IMR-90 (cell line): ENCODE results near the gene CAST. TPM values are rescaled to one million over a fixed set of nuclear protein-coding genes. Genes with fewer than 3 reads are reported as not detected.

ENCODE experiments used
- ATAC-seq: fragments of 200-7000 bp; cut with Tn5 transposase; 2 replicates; pipeline ENCODE4 v1.9.1; 2020; ENCODE audit warnings: low read depth, mild to moderate bottlenecking, moderate library complexity
- BruUV-seq: library from RNA; stranded (reverse); fragments of 400-500 nt; replicated peaks from 2 replicates; lab custom pipeline; 2021; lab: Mats Ljungman, UMichigan
- CTCF ChIA-PET: fragments of 300-600 bp; formaldehyde crosslinking; extraction: SDS; loops from one replicate; lab custom pipeline; 2021; ENCODE audit warnings: antibody characterized with exemption; lab: Yijun Ruan, JAX
- POLR2A ChIA-PET: fragments of 300-600 bp; sonication (Branson Sonifier 250); formaldehyde crosslinking; loops from one replicate; lab custom pipeline; 2022; ENCODE audit warnings: antibody characterized with exemption; ENCODE audit not compliant: unreplicated experiment; lab: Charles Lee
- DNase-seq: peaks from one replicate; pipeline ENCODE4 v3.0.0; 2013
- H2AFZ ChIP-seq: replicated peaks from 2 replicates; pipeline ENCODE3; 2013; ENCODE audit warnings: low read length, mild to moderate bottlenecking; ENCODE audit not compliant: poor library complexity
- H2AK5ac ChIP-seq: 2 replicates; pipeline ENCODE4 v1.6.1; 2013; ENCODE audit warnings: low read depth, low read length, inconsistent platforms
- H2AK9ac ChIP-seq: replicated peaks from 2 replicates; pipeline ENCODE3; 2013; ENCODE audit warnings: mild to moderate bottlenecking, low read depth, low read length, moderate library complexity; ENCODE audit not compliant: poor library complexity
- H2BK120ac ChIP-seq: 2 replicates; pipeline ENCODE4 v1.6.1; 2013; ENCODE audit warnings: low read depth, low read length, inconsistent platforms
- H2BK15ac ChIP-seq: 3 replicates; pipeline ENCODE4 v1.6.1; 2013; ENCODE audit warnings: low read depth, low read length, inconsistent platforms
- H2BK20ac ChIP-seq: 2 replicates; pipeline ENCODE4 v1.6.1; 2013; ENCODE audit warnings: low read depth, mild to moderate bottlenecking, inconsistent platforms, low read length, moderate library complexity
- H2BK5ac ChIP-seq: 2 replicates; pipeline ENCODE4 v1.6.1; 2013; ENCODE audit warnings: mild to moderate bottlenecking, low read depth, low read length, inconsistent platforms; ENCODE audit not compliant: poor library complexity, severe bottlenecking
- H3K14ac ChIP-seq: replicated peaks from 2 replicates; pipeline ENCODE4 v1.6.1; 2013; ENCODE audit warnings: low read depth, low read length, inconsistent platforms
- H3K18ac ChIP-seq: 2 replicates; pipeline ENCODE4 v1.6.1; 2013; ENCODE audit warnings: low read depth, low read length, control low read depth
- H3K23ac ChIP-seq: 2 replicates; pipeline ENCODE4 v1.6.1; 2013; ENCODE audit warnings: low read depth, low read length, inconsistent platforms
- H3K27ac ChIP-seq: 2 replicates; pipeline ENCODE4 v1.5.1; 2013; ENCODE audit warnings: mild to moderate bottlenecking, control low read depth, low read length; ENCODE audit not compliant: insufficient read depth
- H3K27me3 ChIP-seq: 2 replicates; pipeline ENCODE4 v1.6.1; 2013; ENCODE audit warnings: low read length; ENCODE audit not compliant: control insufficient read depth, insufficient read depth
- H3K36me3 ChIP-seq: 2 replicates; pipeline ENCODE4 v1.6.1; 2013; ENCODE audit warnings: low read length, mixed read lengths; ENCODE audit not compliant: control insufficient read depth, insufficient read depth
- H3K4ac ChIP-seq: 2 replicates; pipeline ENCODE4 v1.6.1; 2013; ENCODE audit warnings: low read depth, low read length, inconsistent platforms
- H3K4me1 ChIP-seq: 2 replicates; pipeline ENCODE4 v1.6.1; 2013; ENCODE audit warnings: low read length, mixed read lengths; ENCODE audit not compliant: control insufficient read depth, insufficient read depth
- H3K4me2 ChIP-seq: 2 replicates; pipeline ENCODE4 v1.6.1; 2013; ENCODE audit warnings: low read depth, mild to moderate bottlenecking, control low read depth, low read length, moderate library complexity
- H3K4me3 ChIP-seq: 2 replicates; pipeline ENCODE4 v1.5.1; 2013; ENCODE audit warnings: low read depth, mild to moderate bottlenecking, control low read depth, low read length, moderate library complexity; ENCODE audit not compliant: insufficient read depth
- H3K56ac ChIP-seq: 2 replicates; pipeline ENCODE4 v1.6.1; 2013; ENCODE audit warnings: low read length, inconsistent platforms; ENCODE audit not compliant: insufficient read depth; ENCODE audit errors: extremely low read depth
- H3K79me1 ChIP-seq, 2 experiments: 2 replicates each; pipeline ENCODE4 v1.6.1; 2013; ENCODE audit warnings: low read length in 2 of 2, inconsistent platforms in 1 of 2, low read depth in 1 of 2
- H3K9ac ChIP-seq: 2 replicates; pipeline ENCODE4 v1.6.1; 2013; ENCODE audit warnings: low read depth, low read length, control low read depth
- H3K9me1 ChIP-seq: 2 replicates; pipeline ENCODE4 v1.6.1; 2013; ENCODE audit warnings: low read length, inconsistent platforms; ENCODE audit not compliant: insufficient read depth
- H3K9me3 ChIP-seq: 2 replicates; pipeline ENCODE4 v1.6.1; 2013; ENCODE audit warnings: low read length; ENCODE audit not compliant: control insufficient read depth, insufficient read depth
- H4K20me1 ChIP-seq: 2 replicates; pipeline ENCODE4 v1.6.1; 2013; ENCODE audit warnings: low read length, inconsistent platforms; ENCODE audit not compliant: insufficient read depth
- H4K5ac ChIP-seq: 2 replicates; pipeline ENCODE4 v1.6.1; 2013; ENCODE audit warnings: mild to moderate bottlenecking, low read depth, low read length, control low read depth
- H4K8ac ChIP-seq, 2 experiments: 2 replicates each; pipeline ENCODE4 v1.6.1; 2013; ENCODE audit warnings: low read depth in 2 of 2, low read length in 2 of 2, control low read depth in 1 of 2, inconsistent platforms in 1 of 2
- H4K91ac ChIP-seq: 2 replicates; pipeline ENCODE4 v1.6.1; 2013; ENCODE audit warnings: low read depth, low read length, inconsistent platforms; ENCODE audit not compliant: insufficient read depth
- BHLHE40 ChIP-seq: fragments of 150-350 bp; IDR thresholded peaks from 2 replicates; pipeline ENCODE4 v1.6.1; 2016; ENCODE audit warnings: mild to moderate bottlenecking, low read depth, low read length
- CEBPB ChIP-seq: IDR thresholded peaks from 2 replicates; pipeline ENCODE4 v1.6.1; 2012; ENCODE audit warnings: low read depth, low read length, improper control_type of control experiment
- CHD1 ChIP-seq: IDR thresholded peaks from 2 replicates; pipeline ENCODE4 v1.6.1; 2012; ENCODE audit warnings: low read depth, low read length, improper control_type of control experiment
- MAZ ChIP-seq: IDR thresholded peaks from 2 replicates; pipeline ENCODE4 v1.6.1; 2012; ENCODE audit warnings: low read depth, mild to moderate bottlenecking, low read length, improper control_type of control experiment, moderate library complexity, borderline replicate concordance
- MXI1 ChIP-seq: IDR thresholded peaks from 2 replicates; pipeline ENCODE4 v1.6.1; 2012; ENCODE audit warnings: low read depth, mild to moderate bottlenecking, low read length, moderate library complexity, borderline replicate concordance
- NFE2L2 ChIP-seq: fragments of 150-350 bp; IDR thresholded peaks from 2 replicates; pipeline ENCODE4 v1.6.1; 2016; ENCODE audit warnings: low read depth, mild to moderate bottlenecking, low read length
- POLR2A ChIP-seq: IDR thresholded peaks from 2 replicates; pipeline ENCODE4 v1.6.1; 2012; ENCODE audit warnings: mild to moderate bottlenecking, low read depth, low read length
- RAD21 ChIP-seq: IDR thresholded peaks from 2 replicates; pipeline ENCODE4 v1.6.1; 2012; ENCODE audit warnings: low read length, improper control_type of control experiment
- RCOR1 ChIP-seq: IDR thresholded peaks from 2 replicates; pipeline ENCODE4 v1.6.1; 2012; ENCODE audit warnings: mild to moderate bottlenecking, low read length, improper control_type of control experiment; ENCODE audit not compliant: insufficient replicate concordance
- RFX5 ChIP-seq: IDR thresholded peaks from 2 replicates; pipeline ENCODE4 v1.8.0; 2012; ENCODE audit warnings: low read depth, mild to moderate bottlenecking, low read length, moderate library complexity
- SMC3 ChIP-seq: fragments of 150-350 bp; IDR thresholded peaks from 2 replicates; pipeline ENCODE4 v1.6.1; 2016; ENCODE audit warnings: low read depth, mild to moderate bottlenecking, antibody characterized with exemption, low read length, moderate library complexity
- WGBS, 2 experiments: methylation state at CpG; one replicate each; pipeline versions ENCODE4 v1.1.5 to v1.1.7; 2013; ENCODE audit warnings: missing lambda C conversion rate in 2 of 2; ENCODE audit not compliant: insufficient read length in 1 of 2; ENCODE audit errors: extremely low coverage in 2 of 2; 5-methylcytosine and 5-hydroxymethylcytosine counted together
- dilution Hi-C: fragments of 300-500 bp; cut with HindIII; formaldehyde crosslinking; loops from one replicate; pipeline ENCODE4 v1.14.3; 2018; ENCODE audit warnings: low sequenced_read_pairs; ENCODE audit not compliant: unreplicated experiment
- in situ Hi-C: fragments of 300-500 bp; cut with MboI; formaldehyde crosslinking; loops from 3 replicates; pipeline ENCODE4 v1.14.3; 2019; ENCODE audit warnings: low sequenced_read_pairs, inconsistent platforms, mixed read lengths
- intact Hi-C: fragments of 100-400 bp; cut with micrococcal nuclease; formaldehyde crosslinking; loops from 2 replicates; pipeline ENCODE4 v1.10.0; 2022
- polyA plus RNA-seq, 3 experiments: library from polyadenylated mRNA; depleted of rRNA; stranded (reverse); fragments of >200 nt; gene quantifications; 2 replicates each; pipeline ENCODE4 v1.2.3, GENCODE V29; 2012; ENCODE audit warnings: low replicate concordance in 1 of 3
- total RNA-seq: library from RNA; depleted of rRNA; stranded (reverse); fragments of >200 nt; gene quantifications from 2 replicates; pipeline ENCODE4 v1.2.3, GENCODE V29; 2012
- TF ChIP-seq, protein P1 (sequence below): fragments of 150-350 bp; IDR thresholded peaks from 2 replicates; pipeline ENCODE4 v1.6.1; 2017; ENCODE audit warnings: mild to moderate bottlenecking, antibody characterized with exemption, low read length, low read depth
- TF ChIP-seq, protein P2 (sequence below): conservative IDR thresholded peaks from 2 replicates; pipeline ENCODE4 v1.5.1; 2012; ENCODE audit warnings: mild to moderate bottlenecking, low read depth, low read length, improper control_type of control experiment

The CAST gene
- total and polyA plus RNA-seq, 2 of the 4 experiments (the other 2 are of a cell fraction): 91.3 to 128 TPM

DNA sequence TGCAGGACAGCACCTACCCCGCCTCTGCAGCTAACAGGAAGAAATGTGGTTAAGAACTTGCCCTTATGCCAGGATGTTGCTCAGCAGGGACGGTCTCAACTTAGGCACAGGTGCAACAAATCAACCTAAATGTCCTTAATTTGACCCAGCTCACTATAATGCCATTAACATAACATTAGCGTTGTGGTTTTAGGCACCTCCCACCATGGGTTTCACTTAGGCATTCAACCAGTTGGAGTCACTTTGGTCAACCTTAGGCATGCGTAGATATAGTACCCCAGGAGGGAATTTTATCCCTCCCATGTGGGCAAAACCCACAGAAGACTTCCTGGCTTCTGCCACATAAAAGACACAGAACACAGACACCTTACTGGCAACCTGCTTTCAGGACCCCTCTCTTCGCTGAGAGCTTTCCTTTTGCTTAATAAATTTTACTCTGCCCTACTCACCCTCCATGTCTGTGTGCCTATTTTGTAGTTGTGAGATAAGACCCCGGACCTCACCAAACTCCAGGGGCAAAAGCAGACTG, 154.3 kb downstream of the CAST start:
- no TSS peak for BruUV-seq
- 43% methylated on average over 3 of the region's 6 CpGs; no CpG with 5 or more reads in 1 of the 2 experiments for WGBS, 2 experiments
- Histone ChIP-seq H4K20me1 (no peaks in the 10 kb centered on the region), H3K4me1 (peaks cover 6% of the 10 kb centered on the region), H3K9me3 (no peaks in the 10 kb centered on the region), H3K27ac (no peak overlapping the region), H3K4me3 (no peak overlapping the region), H3K18ac (no peak overlapping the region), H3K27me3 (no peaks in the 10 kb centered on the region), H3K23ac (no peak overlapping the region), H2AFZ (no peak overlapping the region), H2BK20ac (no peak overlapping the region; the same call in 1 of the 2 replicates), H4K5ac (no peak overlapping the region), H2BK120ac (no peak overlapping the region), H2BK5ac (no peak overlapping the region), H2BK15ac (no peak overlapping the region), H3K9me1 (peaks cover 6% of the 10 kb centered on the region; the same call in 1 of the 2 replicates), H3K14ac (no peak overlapping the region), H3K56ac (no peak overlapping the region), H2AK5ac (no peak overlapping the region), H3K4me2 (no peak overlapping the region), H4K91ac (no peak overlapping the region), H4K8ac (no peak overlapping the region), H3K9ac (no peak overlapping the region), H2AK9ac (no peak overlapping the region), H3K36me3 (no peaks in the 10 kb centered on the region), H3K79me1 (no peaks in the 10 kb centered on the region), H3K4ac (no peak overlapping the region)
- CTCF ChIA-PET: interaction anchor here (0.9 kb wide), 1 partner anchor 52 kb away, joined by 3 read pairs; no protein-coding TSS in a partner anchor
- ATAC-seq (no peak), DNase-seq (no peak)
- dilution Hi-C loops (no loop called here), intact Hi-C loops (no loop called here), in situ Hi-C loops (no loop called here)
- POLR2A ChIA-PET: no interaction called here
- TF ChIP-seq MAZ (no peak), SMC3 (no peak), POLR2A (no peak), RCOR1 (no peak), BHLHE40 (no peak), CEBPB (no peak), CHD1 (no peak), RAD21 (no peak), NFE2L2 (no peak), RFX5 (no peak), MXI1 (no peak)
- TF ChIP-seq, protein P1, sequence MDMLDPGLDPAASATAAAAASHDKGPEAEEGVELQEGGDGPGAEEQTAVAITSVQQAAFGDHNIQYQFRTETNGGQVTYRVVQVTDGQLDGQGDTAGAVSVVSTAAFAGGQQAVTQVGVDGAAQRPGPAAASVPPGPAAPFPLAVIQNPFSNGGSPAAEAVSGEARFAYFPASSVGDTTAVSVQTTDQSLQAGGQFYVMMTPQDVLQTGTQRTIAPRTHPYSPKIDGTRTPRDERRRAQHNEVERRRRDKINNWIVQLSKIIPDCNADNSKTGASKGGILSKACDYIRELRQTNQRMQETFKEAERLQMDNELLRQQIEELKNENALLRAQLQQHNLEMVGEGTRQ: no peak
- TF ChIP-seq, protein P2, sequence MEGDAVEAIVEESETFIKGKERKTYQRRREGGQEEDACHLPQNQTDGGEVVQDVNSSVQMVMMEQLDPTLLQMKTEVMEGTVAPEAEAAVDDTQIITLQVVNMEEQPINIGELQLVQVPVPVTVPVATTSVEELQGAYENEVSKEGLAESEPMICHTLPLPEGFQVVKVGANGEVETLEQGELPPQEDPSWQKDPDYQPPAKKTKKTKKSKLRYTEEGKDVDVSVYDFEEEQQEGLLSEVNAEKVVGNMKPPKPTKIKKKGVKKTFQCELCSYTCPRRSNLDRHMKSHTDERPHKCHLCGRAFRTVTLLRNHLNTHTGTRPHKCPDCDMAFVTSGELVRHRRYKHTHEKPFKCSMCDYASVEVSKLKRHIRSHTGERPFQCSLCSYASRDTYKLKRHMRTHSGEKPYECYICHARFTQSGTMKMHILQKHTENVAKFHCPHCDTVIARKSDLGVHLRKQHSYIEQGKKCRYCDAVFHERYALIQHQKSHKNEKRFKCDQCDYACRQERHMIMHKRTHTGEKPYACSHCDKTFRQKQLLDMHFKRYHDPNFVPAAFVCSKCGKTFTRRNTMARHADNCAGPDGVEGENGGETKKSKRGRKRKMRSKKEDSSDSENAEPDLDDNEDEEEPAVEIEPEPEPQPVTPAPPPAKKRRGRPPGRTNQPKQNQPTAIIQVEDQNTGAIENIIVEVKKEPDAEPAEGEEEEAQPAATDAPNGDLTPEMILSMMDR: no peak
